MCF 10A (cell line): Measurements from ENCODE around the gene TH. TPM values are rescaled to one million over a fixed set of nuclear protein-coding genes. Genes with fewer than 3 reads are reported as not detected.

Source experiments
- BruUV-seq: library from RNA; stranded (reverse); fragments of 400-500 nt; replicated peaks from 2 replicates; lab custom pipeline; 2021; lab: Mats Ljungman, UMichigan
- CTCF ChIA-PET: fragments of 300-600 bp; sonication (Branson Sonifier 250); formaldehyde crosslinking; extraction: SDS; loops from one replicate; lab custom pipeline; 2021; ENCODE audit warnings: antibody characterized with exemption, inconsistent platforms; lab: Yijun Ruan, JAX
- POLR2A ChIA-PET: fragments of 300-600, 350-650 bp; sonication (Branson Sonifier 250); formaldehyde crosslinking; extraction: SDS; loops from one replicate; lab custom pipeline; 2020; ENCODE audit warnings: antibody characterized with exemption, inconsistent platforms; lab: Yijun Ruan, JAX
- DNase-seq: peaks from one replicate; pipeline ENCODE4 v3.0.0-alpha.2; 2018; ENCODE audit not compliant: unreplicated experiment
- H3K27ac Mint-ChIP-seq: one replicate; pipeline ENCODE4 v1.8.0; 2022; ENCODE audit warnings: mild to moderate bottlenecking, low read depth, mixed read lengths; ENCODE audit not compliant: unreplicated experiment
- H3K27me3 Mint-ChIP-seq: one replicate; pipeline ENCODE4 v1.8.0; 2022; ENCODE audit warnings: mixed read lengths; ENCODE audit not compliant: insufficient read depth, unreplicated experiment
- H3K36me3 Mint-ChIP-seq: one replicate; pipeline ENCODE4 v1.8.0; 2022; ENCODE audit warnings: mild to moderate bottlenecking, moderate library complexity, mixed read lengths; ENCODE audit not compliant: insufficient read depth, unreplicated experiment
- H3K4me1 Mint-ChIP-seq: one replicate; pipeline ENCODE4 v1.8.0; 2022; ENCODE audit warnings: mixed read lengths; ENCODE audit not compliant: insufficient read depth, unreplicated experiment
- H3K4me3 Mint-ChIP-seq: one replicate; pipeline ENCODE4 v1.8.0; 2022; ENCODE audit warnings: mild to moderate bottlenecking, moderate library complexity, mixed read lengths; ENCODE audit not compliant: unreplicated experiment
- H3K9me3 Mint-ChIP-seq: one replicate; pipeline ENCODE4 v1.8.0; 2022; ENCODE audit warnings: mixed read lengths; ENCODE audit not compliant: unreplicated experiment
- CTCF ChIP-seq: fragments of 200-600 bp; IDR thresholded peaks from one replicate; pipeline ENCODE4 v1.8.0; 2022; ENCODE audit warnings: antibody characterized with exemption, mild to moderate bottlenecking; ENCODE audit not compliant: unreplicated experiment
- intact Hi-C: fragments of 100-400 bp; cut with micrococcal nuclease; formaldehyde crosslinking; loops from 2 replicates; pipeline ENCODE4 v1.14.1; 2022
- total RNA-seq: library from RNA; stranded (reverse); gene quantifications from 2 replicates; pipeline ENCODE4 v1.2.3, GENCODE V29; 2022

The TH gene
- total RNA-seq, 1 experiment from 2014 or later = 1.1 TPM

- ChIA-PET CTCF (interaction anchor here (0.7 to 3.1 kb wide), 5 partner anchors 8 to 490 kb away, joined by 3 to 16 read pairs (median 3); no protein-coding TSS in a partner anchor), POLR2A (interaction anchor here (0.6 kb wide), 1 partner anchor 1445 kb away, joined by 3 read pairs; no protein-coding TSS in a partner anchor)
- peak overlapping the region; percentile 22 for H3K4me3 Mint-ChIP-seq
- H3K36me3 Mint-ChIP-seq = no peaks in the 10 kb centered on the region
- H3K4me1 Mint-ChIP-seq = peaks cover 13% of the 10 kb centered on the region
- no peaks in the 10 kb centered on the region for H3K9me3 Mint-ChIP-seq
- H3K27ac Mint-ChIP-seq = peak overlapping the region; percentile 36
- TF ChIP-seq CTCF = no peak
- DNase-seq = peak; percentile 56
- BruUV-seq = no TSS peak
- intact Hi-C loops = loop anchor here (5.0 kb wide), 1 partner anchor 50 kb away; no protein-coding TSS in a partner anchor
- H3K27me3 Mint-ChIP-seq = peaks cover 74% of the 10 kb centered on the region
These were observed 29.3 kb downstream of the TH start for GRCh38 chr11:2142300-2142759.

GRCh38 chr11:2140411-2141400 is 30.9 kb downstream of the TH start:
- peaks cover 13% of the 10 kb centered on the region for H3K4me1 Mint-ChIP-seq

GRCh38 chr11:2139621-2140337 is 31.8 kb downstream of the TH start:
- BruUV-seq = no TSS peak
- H3K4me3 Mint-ChIP-seq = no peak overlapping the region
- ChIA-PET CTCF (interaction anchor here (3.1 kb wide), 1 partner anchor 10 kb away, joined by 16 read pairs; no protein-coding TSS in a partner anchor), POLR2A (no interaction called here)
- no peak overlapping the region for H3K27ac Mint-ChIP-seq
- H3K4me1 Mint-ChIP-seq = peaks cover 13% of the 10 kb centered on the region
- no peaks in the 10 kb centered on the region for H3K9me3 Mint-ChIP-seq
- no peak for TF ChIP-seq CTCF
- H3K36me3 Mint-ChIP-seq = peaks cover 4% of the 10 kb centered on the region
- H3K27me3 Mint-ChIP-seq = peaks cover 66% of the 10 kb centered on the region
- no peak for DNase-seq
- intact Hi-C loops = loop anchor here (5.0 kb wide), 1 partner anchor 47 kb away; no protein-coding TSS in a partner anchor

More at GRCh38 chr11:2140411-2141400, 30.9 kb downstream of the TH start:
- Mint-ChIP-seq H3K27ac (no peak overlapping the region), H3K27me3 (peaks cover 74% of the 10 kb centered on the region), H3K9me3 (no peaks in the 10 kb centered on the region), H3K36me3 (peaks cover 4% of the 10 kb centered on the region), H3K4me3 (no peak overlapping the region)
- ChIA-PET CTCF (interaction anchor here (1.0 to 3.1 kb wide), 3 partner anchors 10 to 105 kb away, joined by 4 to 16 read pairs (median 8); no protein-coding TSS in a partner anchor), POLR2A (no interaction called here)
- intact Hi-C loops = loop anchor here (5.0 kb wide), 1 partner anchor 48 kb away; no protein-coding TSS in a partner anchor
- no peak for DNase-seq
- TF ChIP-seq CTCF = no peak
- no TSS peak for BruUV-seq
